Measurements from ENCODE around the gene FAM120B. TPM values are rescaled to one million over a fixed set of nuclear protein-coding genes. Genes with fewer than 3 reads are reported as not detected.

FAM120B gene
- total and polyA plus RNA-seq, 2 of the 4 experiments (the other 2 are of a cell fraction): 15.3 to 28.0 TPM

DNA sequence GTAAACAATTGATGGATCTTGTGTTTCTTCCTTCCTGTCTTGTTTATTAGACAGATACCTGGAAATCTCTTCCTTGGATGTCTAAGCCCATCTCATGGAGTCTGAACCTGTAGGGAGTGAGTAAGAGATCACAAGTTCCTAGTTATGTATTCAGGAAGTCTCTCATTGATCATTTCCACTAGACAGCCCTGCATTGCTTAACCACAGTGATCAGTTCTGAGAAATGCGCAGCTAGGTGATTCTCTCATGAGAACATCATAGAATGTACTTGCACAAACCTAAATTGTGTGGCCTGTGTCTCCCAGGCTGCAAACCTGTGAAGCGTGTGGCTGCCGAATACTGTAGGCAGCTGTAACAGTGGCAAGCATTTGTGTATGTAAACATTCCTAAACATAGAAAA lies 39.1 kb downstream of the FAM120B start:
- H3K4me1 ChIP-seq (ENCODE audit: control insufficient read depth, insufficient read depth, low read length): peaks cover 5% of the 10 kb centered on the region
- H3K23ac ChIP-seq (ENCODE audit: low read depth, low read length): no peak overlapping the region
- DNase-seq (peak; percentile 2), ATAC-seq (ENCODE audit: low read depth) (no peak)
- peaks cover 41% of the 10 kb centered on the region in 2 experiments for H3K79me1 ChIP-seq (ENCODE audit: low read depth in 1 of 2, low read length in 2 of 2)
- H2BK5ac ChIP-seq (ENCODE audit: low read depth, low read length, poor library complexity, severe bottlenecking): no peak overlapping the region
- no peak overlapping the region for H2BK15ac ChIP-seq (ENCODE audit: low read depth, low read length)
- no peak overlapping the region for H4K8ac ChIP-seq (ENCODE audit: low read depth in 2 of 2, low read length in 2 of 2)
- H3K36me3 ChIP-seq (ENCODE audit: control insufficient read depth, insufficient read depth, low read length): peaks cover 38% of the 10 kb centered on the region
- intact Hi-C loops (cut with micrococcal nuclease) (no loop called here), dilution Hi-C loops (cut with HindIII; ENCODE audit: low sequenced_read_pairs, unreplicated experiment) (no loop called here), in situ Hi-C loops (cut with MboI; ENCODE audit: low sequenced_read_pairs) (no loop called here)
- no peak overlapping the region for H3K27ac ChIP-seq (ENCODE audit: insufficient read depth, low read length)
- no TSS peak for BruUV-seq (replicated peaks)
- TF ChIP-seq RAD21 (IDR thresholded peaks at IDR 0.05; ENCODE audit: low read length) (no peak), NFE2L2 (IDR thresholded peaks at IDR 0.05; ENCODE audit: low read depth, low read length) (no peak), BHLHE40 (IDR thresholded peaks at IDR 0.05; ENCODE audit: low read depth, low read length) (no peak), FOS (IDR thresholded peaks at IDR 0.05; ENCODE audit: low read depth, low read length) (no peak), USF2 (IDR thresholded peaks at IDR 0.05; ENCODE audit: low read depth, low read length) (no peak)
- no peak overlapping the region for H3K56ac ChIP-seq (ENCODE audit: extremely low read depth, insufficient read depth, low read length)
- whole genome bisulfite sequencing, 2 experiments (ENCODE audit: extremely low coverage in 2 of 2, insufficient read length in 1 of 2): no CpG with 5 or more reads among the region's 3 CpGs
- no peak overlapping the region for H3K9ac ChIP-seq (ENCODE audit: low read depth, low read length)
- no peak overlapping the region for H2BK120ac ChIP-seq (ENCODE audit: low read depth, low read length)
- H2AK5ac ChIP-seq (ENCODE audit: low read depth, low read length): no peak overlapping the region
- H2BK20ac ChIP-seq (ENCODE audit: low read depth, low read length): no peak overlapping the region
- H3K9me1 ChIP-seq (ENCODE audit: insufficient read depth, low read length): peaks cover 3% of the 10 kb centered on the region; the same call in 1 of the 2 replicates
- H3K4ac ChIP-seq (ENCODE audit: low read depth, low read length): no peak overlapping the region
- H3K27me3 ChIP-seq (ENCODE audit: control insufficient read depth, insufficient read depth, low read length): no peaks in the 10 kb centered on the region
- no peak overlapping the region for H3K14ac ChIP-seq (replicated peaks; ENCODE audit: low read depth, low read length)
- peaks cover 3% of the 10 kb centered on the region for H3K9me3 ChIP-seq (ENCODE audit: control insufficient read depth, insufficient read depth, low read length)
- no peak overlapping the region for H4K91ac ChIP-seq (ENCODE audit: insufficient read depth, low read depth, low read length)
- H4K20me1 ChIP-seq (ENCODE audit: insufficient read depth, low read length): peaks cover 14% of the 10 kb centered on the region
- no peak overlapping the region for H3K4me3 ChIP-seq (ENCODE audit: insufficient read depth, low read depth, low read length)
- H3K18ac ChIP-seq (ENCODE audit: low read depth, low read length): no peak overlapping the region
- CTCF ChIA-PET: no interaction called here
- H2AK9ac ChIP-seq (replicated peaks; ENCODE audit: low read depth, low read length, poor library complexity): no peak overlapping the region
- no peak overlapping the region for H2AFZ ChIP-seq (replicated peaks; ENCODE audit: low read length, poor library complexity)
- H4K5ac ChIP-seq (ENCODE audit: low read depth, low read length): no peak overlapping the region
- POLR2A ChIA-PET (ENCODE audit: unreplicated experiment): no interaction called here
- no peak overlapping the region for H3K4me2 ChIP-seq (ENCODE audit: low read depth, low read length)
